Hematopoietic multipotent progenitor cell treated with erythropoietin and hydrocortisone succinate and interleukin-3 and kit ligand, for 4 days (in vitro differentiated cells): ENCODE data around the gene HDDC3.

ENCODE experiments used
- DNase-seq: peaks from one replicate; pipeline ENCODE4 v3.0.0-alpha.2; 2015

The HDDC3 gene

DNA sequence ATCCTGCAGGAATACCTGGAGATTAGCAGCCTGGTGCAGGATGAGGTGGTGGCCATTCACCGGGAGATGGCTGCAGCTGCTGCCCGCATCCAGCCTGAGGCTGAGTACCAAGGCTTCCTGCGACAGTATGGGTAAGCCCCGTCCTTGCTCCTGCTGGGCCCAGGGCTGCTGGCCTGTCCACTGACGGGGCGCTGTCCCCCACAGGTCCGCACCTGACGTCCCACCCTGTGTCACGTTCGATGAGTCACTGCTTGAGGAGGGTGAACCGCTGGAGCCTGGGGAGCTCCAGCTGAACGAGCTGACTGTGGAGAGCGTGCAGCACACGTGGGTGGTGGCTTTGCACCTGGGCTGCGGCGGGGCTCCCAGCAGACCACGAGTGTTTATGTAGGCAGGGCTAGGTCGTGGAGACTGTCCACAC lies 43.0 kb downstream of the HDDC3 start:
- no peak for DNase-seq

DNA sequence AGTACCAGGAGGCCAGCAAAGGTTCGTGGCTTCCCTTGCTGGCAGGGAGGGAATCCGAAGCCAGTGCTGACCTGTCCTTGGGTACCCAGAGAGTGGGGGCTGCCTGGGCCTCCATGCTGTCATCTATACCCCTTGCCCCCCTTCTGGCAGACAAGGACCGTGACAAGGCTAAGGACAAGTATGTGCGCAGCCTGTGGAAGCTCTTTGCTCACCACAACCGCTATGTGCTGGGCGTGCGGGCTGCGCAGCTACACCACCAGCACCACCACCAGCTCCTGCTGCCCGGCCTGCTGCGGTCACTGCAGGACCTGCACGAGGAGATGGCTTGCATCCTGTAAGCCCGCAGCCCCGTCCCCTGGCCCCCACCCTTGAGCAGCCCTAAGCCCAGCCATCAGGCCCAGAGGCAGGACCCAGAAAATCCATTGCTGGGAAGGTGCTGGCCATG lies 45.3 kb downstream of the HDDC3 start:
- no peak for DNase-seq

DNA sequence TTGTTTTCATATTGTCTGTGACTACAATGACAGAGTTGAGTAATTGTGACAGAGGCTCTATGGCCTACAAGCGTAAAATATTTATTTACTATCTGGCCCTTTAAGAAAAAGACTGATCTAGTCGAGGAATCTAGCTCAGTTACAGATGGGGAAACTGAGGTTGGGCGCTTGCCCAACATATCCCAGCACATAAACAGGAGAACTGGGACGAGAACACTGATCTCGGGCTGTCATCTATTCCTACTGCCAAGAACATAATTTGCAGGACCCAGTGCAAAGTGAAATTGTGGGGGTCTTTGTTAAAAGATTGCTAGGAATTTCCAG lies 46.1 kb downstream of the HDDC3 start:
- DNase-seq: no peak

DNA sequence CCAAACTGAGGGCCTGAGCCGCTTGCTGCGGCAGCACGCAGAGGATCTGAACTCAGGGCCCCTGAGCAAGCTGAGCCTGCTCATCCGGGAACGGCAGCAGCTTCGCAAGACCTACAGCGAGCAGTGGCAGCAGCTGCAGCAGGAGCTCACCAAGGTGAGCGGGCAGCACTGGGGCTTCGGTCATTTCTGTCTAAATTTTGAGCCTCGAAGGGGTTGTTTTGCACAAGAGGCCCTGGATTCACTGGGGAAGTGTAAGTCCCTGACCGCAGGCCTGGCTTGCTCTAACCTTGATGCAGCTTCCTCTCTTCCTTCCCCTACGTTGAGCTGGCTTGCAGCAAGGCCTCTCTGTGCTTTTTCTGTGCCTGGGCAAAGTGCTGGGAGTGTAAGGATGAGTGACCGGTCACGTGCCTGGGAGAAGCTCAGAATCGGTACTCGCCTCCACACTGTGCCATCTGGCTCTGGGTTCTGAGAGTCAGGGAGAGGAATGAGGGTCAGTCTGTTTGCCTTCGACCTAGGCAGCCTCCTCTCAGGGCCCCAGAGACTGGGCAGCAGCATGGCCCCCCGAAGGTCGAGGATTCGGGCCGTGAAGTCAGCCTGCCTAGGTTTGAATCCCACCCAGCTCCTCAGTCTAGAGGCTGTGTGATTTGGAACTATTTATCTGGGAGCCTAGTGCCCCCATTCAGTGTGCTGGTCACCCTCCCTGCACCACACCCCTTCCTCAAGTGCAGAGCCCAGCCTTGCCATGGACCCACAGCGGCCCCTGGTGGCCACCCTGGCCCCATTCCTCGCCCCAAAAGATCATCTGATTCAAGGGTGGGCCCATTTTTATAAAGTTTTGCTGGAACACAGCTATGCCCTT lies 46.7 kb downstream of the HDDC3 start:
- DNase-seq: peak; percentile 93

DNA sequence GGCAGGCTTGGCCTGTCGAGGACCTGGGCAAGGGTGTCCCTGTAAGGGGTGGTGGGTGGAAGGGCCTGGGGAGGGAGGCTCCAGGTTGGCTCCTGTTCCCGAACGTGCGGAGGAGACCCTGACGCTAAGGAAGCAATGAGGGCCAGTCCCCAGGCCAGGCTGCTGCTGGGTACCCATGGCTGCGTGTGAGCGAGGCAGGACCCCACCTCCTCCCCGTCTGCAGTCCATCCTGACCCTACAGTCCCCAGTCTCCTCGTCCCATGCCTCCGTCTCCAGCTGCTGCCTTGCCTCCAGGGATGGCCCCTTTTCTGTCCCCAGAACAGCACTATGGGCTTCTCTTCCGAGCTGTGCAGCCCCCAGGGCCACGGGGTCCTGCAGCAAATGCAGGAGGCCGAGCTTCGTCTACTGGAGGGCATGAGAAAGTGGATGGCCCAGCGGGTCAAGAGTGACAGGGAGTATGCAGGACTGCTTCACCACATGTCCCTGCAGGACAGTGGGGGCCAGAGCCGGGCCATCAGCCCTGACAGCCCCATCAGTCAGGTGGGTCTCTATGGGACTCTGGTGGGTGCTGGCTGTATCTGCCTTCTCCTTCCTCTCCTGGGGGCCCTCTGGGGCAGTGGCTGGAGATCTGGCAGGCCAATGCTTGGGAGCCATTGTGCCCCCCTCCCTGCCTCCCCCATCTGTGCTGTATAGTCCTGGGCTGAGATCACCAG lies 47.5 kb downstream of the HDDC3 start:
- DNase-seq: no peak

DNA sequence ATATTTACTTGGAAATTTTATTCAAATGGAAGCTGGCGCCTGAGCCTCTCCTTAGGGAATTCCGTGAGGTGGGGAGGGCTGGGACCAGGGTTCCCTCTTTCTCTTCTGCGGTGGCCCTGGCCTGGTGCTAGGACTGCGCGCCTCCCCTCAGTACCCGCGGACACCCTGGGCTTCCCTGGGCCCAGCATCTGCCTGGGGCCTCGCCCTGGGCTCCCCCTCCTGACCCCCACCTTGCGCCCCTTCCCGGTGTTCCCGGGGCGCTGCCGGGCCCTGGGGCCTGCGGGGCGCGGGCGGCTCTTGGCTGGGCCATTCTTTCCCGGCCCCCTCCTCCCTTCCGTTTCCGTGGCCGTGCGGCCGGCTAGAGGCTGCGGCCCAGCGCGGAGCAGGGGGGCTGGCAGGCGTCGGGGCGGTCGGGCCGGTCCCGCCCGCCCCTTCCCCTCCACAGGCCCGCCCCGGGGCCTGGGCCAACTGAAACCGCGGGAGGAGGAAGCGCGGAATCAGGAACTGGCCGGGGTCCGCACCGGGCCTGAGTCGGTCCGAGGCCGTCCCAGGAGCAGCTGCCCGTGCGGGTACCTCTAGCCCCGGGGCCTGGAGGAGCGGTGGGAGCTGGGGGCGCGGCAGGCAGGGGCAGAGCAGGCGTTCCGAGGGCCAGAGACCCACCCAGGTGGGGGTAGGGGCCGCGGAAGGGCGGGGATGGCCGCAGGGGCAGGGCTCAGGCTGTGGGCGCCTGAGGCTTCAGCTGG lies 48.2 kb downstream of the HDDC3 start, which contains the start of gene FES:
FES (plus strand) TSS at position 529 of the 743 bp plus-strand sequence. CDS start 542 bp downstream, outside the sequence.
- DNase-seq: peak; percentile 92

DNA sequence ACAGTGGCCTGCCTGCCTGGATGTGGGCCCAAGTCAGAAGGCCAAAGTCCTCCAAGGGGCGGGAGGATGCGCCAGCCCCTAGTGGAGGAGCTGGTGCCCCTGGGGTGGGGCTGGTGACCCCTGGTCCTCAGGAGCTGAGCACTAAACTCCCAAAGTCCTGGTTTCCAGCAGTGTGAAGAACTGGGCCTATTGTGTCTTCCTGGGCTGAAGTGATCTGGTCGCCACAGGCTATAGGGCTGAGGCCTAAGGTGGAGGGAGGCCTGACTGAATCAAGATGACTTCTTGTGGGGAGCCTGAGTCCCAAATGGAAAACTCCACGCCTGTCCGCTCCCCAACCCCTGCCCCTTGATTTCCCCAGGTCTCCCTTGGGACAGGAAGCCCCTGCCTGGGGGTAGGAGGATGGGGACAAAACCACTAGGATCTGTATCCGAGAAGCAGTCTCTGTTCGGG lies 48.8 kb downstream of the HDDC3 start:
- peak; percentile 54 for DNase-seq

DNA sequence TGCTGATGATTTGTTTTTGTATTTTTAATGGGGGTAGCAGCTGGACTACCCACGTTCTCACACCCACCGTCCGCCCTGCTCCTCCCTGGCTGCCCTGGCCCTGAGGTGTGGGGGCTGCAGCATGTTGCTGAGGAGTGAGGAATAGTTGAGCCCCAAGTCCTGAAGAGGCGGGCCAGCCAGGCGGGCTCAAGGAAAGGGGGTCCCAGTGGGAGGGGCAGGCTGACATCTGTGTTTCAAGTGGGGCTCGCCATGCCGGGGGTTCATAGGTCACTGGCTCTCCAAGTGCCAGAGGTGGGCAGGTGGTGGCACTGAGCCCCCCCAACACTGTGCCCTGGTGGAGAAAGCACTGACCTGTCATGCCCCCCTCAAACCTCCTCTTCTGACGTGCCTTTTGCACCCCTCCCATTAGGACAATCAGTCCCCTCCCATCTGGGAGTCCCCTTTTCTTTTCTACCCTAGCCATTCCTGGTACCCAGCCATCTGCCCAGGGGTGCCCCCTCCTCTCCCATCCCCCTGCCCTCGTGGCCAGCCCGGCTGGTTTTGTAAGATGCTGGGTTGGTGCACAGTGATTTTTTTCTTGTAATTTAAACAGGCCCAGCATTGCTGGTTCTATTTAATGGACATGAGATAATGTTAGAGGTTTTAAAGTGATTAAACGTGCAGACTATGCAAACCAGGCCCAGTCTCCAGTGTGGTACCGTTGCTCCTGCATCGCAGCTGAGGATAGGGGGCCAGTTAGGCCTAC lies 49.4 kb downstream of the HDDC3 start:
- DNase-seq: no peak

DNA sequence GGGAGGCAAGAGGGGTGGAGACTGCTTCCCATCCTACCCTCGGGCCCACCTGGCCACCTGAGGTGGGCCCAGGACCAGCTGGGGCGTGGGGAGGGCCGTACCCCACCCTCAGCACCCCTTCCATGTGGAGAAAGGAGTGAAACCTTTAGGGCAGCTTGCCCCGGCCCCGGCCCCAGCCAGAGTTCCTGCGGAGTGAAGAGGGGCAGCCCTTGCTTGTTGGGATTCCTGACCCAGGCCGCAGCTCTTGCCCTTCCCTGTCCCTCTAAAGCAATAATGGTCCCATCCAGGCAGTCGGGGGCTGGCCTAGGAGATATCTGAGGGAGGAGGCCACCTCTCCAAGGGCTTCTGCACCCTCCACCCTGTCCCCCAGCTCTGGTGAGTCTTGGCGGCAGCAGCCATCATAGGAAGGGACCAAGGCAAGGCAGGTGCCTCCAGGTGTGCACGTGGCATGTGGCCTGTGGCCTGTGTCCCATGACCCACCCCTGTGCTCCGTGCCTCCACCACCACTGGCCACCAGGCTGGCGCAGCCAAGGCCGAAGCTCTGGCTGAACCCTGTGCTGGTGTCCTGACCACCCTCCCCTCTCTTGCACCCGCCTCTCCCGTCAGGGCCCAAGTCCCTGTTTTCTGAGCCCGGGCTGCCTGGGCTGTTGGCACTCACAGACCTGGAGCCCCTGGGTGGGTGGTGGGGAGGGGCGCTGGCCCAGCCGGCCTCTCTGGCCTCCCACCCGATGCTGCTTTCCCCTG lies 50.2 kb downstream of the HDDC3 start:
- no peak for DNase-seq

DNA sequence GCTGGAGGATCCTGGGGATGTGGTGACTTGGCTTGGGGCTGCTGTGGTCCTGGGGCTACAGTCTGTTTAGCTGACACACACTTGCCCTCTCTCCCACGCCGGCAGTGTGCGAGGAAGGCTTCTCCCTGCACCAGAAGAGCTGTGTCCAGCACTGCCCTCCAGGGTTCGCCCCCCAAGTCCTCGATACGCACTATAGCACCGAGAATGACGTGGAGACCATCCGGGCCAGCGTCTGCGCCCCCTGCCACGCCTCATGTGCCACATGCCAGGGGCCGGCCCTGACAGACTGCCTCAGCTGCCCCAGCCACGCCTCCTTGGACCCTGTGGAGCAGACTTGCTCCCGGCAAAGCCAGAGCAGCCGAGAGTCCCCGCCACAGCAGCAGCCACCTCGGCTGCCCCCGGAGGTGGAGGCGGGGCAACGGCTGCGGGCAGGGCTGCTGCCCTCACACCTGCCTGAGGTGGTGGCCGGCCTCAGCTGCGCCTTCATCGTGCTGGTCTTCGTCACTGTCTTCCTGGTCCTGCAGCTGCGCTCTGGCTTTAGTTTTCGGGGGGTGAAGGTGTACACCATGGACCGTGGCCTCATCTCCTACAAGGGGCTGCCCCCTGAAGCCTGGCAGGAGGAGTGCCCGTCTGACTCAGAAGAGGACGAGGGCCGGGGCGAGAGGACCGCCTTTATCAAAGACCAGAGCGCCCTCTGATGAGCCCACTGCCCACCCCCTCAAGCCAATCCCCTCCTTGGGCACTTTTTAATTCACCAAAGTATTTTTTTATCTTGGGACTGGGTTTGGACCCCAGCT lies 51.0 kb downstream of the HDDC3 start:
- no peak for DNase-seq

DNA sequence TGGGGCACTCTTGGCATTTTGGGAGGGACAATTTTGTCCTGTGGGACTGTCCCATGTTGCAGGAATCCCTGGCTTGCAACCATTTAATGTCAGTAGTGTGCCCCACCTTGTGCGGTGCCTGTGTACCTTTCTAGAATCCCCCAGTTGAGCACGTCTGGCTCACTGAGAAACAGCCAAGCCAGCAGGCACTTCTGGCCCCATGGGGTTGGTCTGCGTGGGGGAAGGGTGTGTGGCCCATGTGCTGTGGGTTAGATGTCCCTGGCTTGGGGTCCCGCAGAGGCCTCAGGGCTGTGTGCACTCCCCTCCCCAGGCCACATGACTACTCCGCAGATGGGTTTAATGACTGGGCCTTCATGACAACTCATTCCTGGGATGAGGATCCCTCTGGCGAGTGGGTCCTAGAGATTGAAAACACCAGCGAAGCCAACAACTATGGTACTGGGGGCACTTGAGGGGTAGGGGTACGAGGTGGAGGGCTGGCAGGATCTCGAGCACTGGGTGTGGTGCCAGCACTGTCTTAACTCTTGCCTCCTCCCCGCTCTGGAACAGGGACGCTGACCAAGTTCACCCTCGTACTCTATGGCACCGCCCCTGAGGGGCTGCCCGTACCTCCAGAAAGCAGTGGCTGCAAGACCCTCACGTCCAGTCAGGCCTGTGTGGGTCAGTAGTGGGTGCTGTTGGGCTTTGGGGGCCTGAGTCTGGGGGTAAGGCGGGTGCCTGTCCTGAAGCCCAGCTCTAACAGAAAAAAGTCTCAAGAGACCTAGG lies 51.8 kb downstream of the HDDC3 start:
- DNase-seq: no peak
